DOHH2 (cell line): ENCODE measurements around the gene FRY.

Source experiments
- H3F3A ChIP-seq: fragments of 200-600 bp; sonication (generic), shearing (Covaris generic); 2 replicates; pipeline ENCODE4 v1.6.0; 2016; ENCODE audit warnings: antibody characterized with exemption, mild to moderate bottlenecking; ENCODE audit not compliant: control insufficient read depth, insufficient read depth
- H3K27ac ChIP-seq: fragments of 200-600 bp; sonication (generic); 2 replicates; pipeline ENCODE4 v1.5.1; 2014; ENCODE audit warnings: low read depth, mild to moderate bottlenecking, low read length, moderate library complexity
- H3K27me3 ChIP-seq: fragments of 200-600 bp; sonication (generic); 2 replicates; pipeline ENCODE4 v1.6.1; 2014; ENCODE audit warnings: mild to moderate bottlenecking, low read length, mixed read lengths; ENCODE audit not compliant: control insufficient read depth
- H3K36me3 ChIP-seq: fragments of 200-600 bp; sonication (generic); 2 replicates; pipeline ENCODE4 v1.6.1; 2014; ENCODE audit warnings: mild to moderate bottlenecking, low read length, moderate library complexity, mixed read lengths; ENCODE audit not compliant: control insufficient read depth
- H3K4me1 ChIP-seq: fragments of 200-600 bp; sonication (generic); 2 replicates; pipeline ENCODE4 v1.6.1; 2014; ENCODE audit warnings: mild to moderate bottlenecking, low read length, mixed read lengths; ENCODE audit not compliant: control insufficient read depth
- H3K4me2 ChIP-seq: fragments of 200-600 bp; sonication (generic); 2 replicates; pipeline ENCODE4 v1.6.0; 2014; ENCODE audit warnings: mild to moderate bottlenecking, low read length, moderate library complexity
- H3K4me3 ChIP-seq: fragments of 200-600 bp; sonication (generic); 2 replicates; pipeline ENCODE4 v1.5.1; 2014; ENCODE audit warnings: mild to moderate bottlenecking, low read length, mixed read lengths
- H3K79me2 ChIP-seq: fragments of 200-600 bp; sonication (generic); 2 replicates; pipeline ENCODE4 v1.6.1; 2014; ENCODE audit warnings: mild to moderate bottlenecking, low read length, mixed read lengths; ENCODE audit not compliant: control insufficient read depth
- H3K9me2 ChIP-seq: fragments of 200-600 bp; sonication (generic); replicated peaks from 2 replicates; pipeline ENCODE4 v1.6.1; 2014; ENCODE audit warnings: mild to moderate bottlenecking, low read length, mixed read lengths; ENCODE audit not compliant: control insufficient read depth
- H3K9me3 ChIP-seq: fragments of 200-600 bp; sonication (generic); 2 replicates; pipeline ENCODE4 v1.6.1; 2014; ENCODE audit warnings: antibody characterized with exemption, low read length, mixed read lengths; ENCODE audit not compliant: control insufficient read depth, insufficient read depth
- H4K20me1 ChIP-seq: fragments of 200-600 bp; sonication (generic); 2 replicates; pipeline ENCODE4 v1.6.0; 2014; ENCODE audit warnings: low read depth, mild to moderate bottlenecking, antibody characterized with exemption, low read length, moderate library complexity; ENCODE audit not compliant: control insufficient read depth, insufficient read depth
- CTCF ChIP-seq: fragments of 200-600 bp; sonication (generic); IDR thresholded peaks from one replicate; pipeline ENCODE4 v1.5.1; 2014; ENCODE audit warnings: antibody characterized with exemption, mild to moderate bottlenecking, low read depth, low read length; ENCODE audit not compliant: poor library complexity, severe bottlenecking
- EZH2phosphoT487 ChIP-seq: fragments of 200-600 bp; sonication (generic); IDR thresholded peaks from 2 replicates; pipeline ENCODE4 v1.6.1; 2017; ENCODE audit warnings: borderline replicate concordance, mild to moderate bottlenecking, antibody characterized with exemption, low read length, moderate library complexity, mixed read lengths

Gene FRY

GRCh38 chr13:32255724-32256109 is 224.1 kb downstream of the FRY start:
- Histone ChIP-seq H3K4me3 (no peak overlapping the region), H3K27ac (no peak overlapping the region)

GRCh38 chr13:32256243-32256642 is 224.7 kb downstream of the FRY start:
- Histone ChIP-seq H3K4me1 (no peaks in the 10 kb centered on the region), H3K79me2 (no peaks in the 10 kb centered on the region), H3K36me3 (peaks cover 42% of the 10 kb centered on the region), H3K4me3 (no peak overlapping the region), H3F3A (no peaks in the 10 kb centered on the region), H3K27ac (no peak overlapping the region), H3K9me3 (no peaks in the 10 kb centered on the region), H3K27me3 (no peaks in the 10 kb centered on the region), H3K4me2 (no peak overlapping the region), H3K9me2 (no peaks in the 10 kb centered on the region), H4K20me1 (no peaks in the 10 kb centered on the region)
- no peak for TF ChIP-seq EZH2phosphoT487
- TF ChIP-seq CTCF = no peak

More at GRCh38 chr13:32255724-32256109, 224.1 kb downstream of the FRY start:
- Histone ChIP-seq H3F3A (no peaks in the 10 kb centered on the region), H3K27me3 (no peaks in the 10 kb centered on the region), H3K4me2 (no peak overlapping the region), H3K36me3 (peaks cover 42% of the 10 kb centered on the region), H3K9me3 (no peaks in the 10 kb centered on the region), H3K79me2 (no peaks in the 10 kb centered on the region), H3K9me2 (no peaks in the 10 kb centered on the region), H4K20me1 (no peaks in the 10 kb centered on the region), H3K4me1 (no peaks in the 10 kb centered on the region)
- no peak for TF ChIP-seq EZH2phosphoT487
- no peak for TF ChIP-seq CTCF

- H3K27me3 ChIP-seq = no peaks in the 10 kb centered on the region
- H4K20me1 ChIP-seq = no peaks in the 10 kb centered on the region
- peaks cover 46% of the 10 kb centered on the region for H3K36me3 ChIP-seq
- H3K4me3 ChIP-seq = no peak overlapping the region
- TF ChIP-seq EZH2phosphoT487 = no peak
- TF ChIP-seq CTCF = no peak
- no peaks in the 10 kb centered on the region for H3F3A ChIP-seq
- no peaks in the 10 kb centered on the region for H3K9me3 ChIP-seq
- H3K4me2 ChIP-seq = no peak overlapping the region
- no peaks in the 10 kb centered on the region for H3K79me2 ChIP-seq
- H3K9me2 ChIP-seq = no peaks in the 10 kb centered on the region
- H3K4me1 ChIP-seq = no peaks in the 10 kb centered on the region
- H3K27ac ChIP-seq = no peak overlapping the region
Measured at GRCh38 chr13:32257649-32258048, 226.1 kb downstream of the FRY start.

- H3K27me3 ChIP-seq = no peaks in the 10 kb centered on the region
- no peaks in the 10 kb centered on the region for H3K9me2 ChIP-seq
- H3K9me3 ChIP-seq = no peaks in the 10 kb centered on the region
- no peak overlapping the region for H3K4me3 ChIP-seq
- no peak for TF ChIP-seq EZH2phosphoT487
- TF ChIP-seq CTCF = no peak
- no peak overlapping the region for H3K27ac ChIP-seq
- H3K36me3 ChIP-seq = peaks cover 44% of the 10 kb centered on the region
- H3K4me2 ChIP-seq = no peak overlapping the region
- H3K4me1 ChIP-seq = no peaks in the 10 kb centered on the region
- H4K20me1 ChIP-seq = no peaks in the 10 kb centered on the region
- no peaks in the 10 kb centered on the region for H3F3A ChIP-seq
- H3K79me2 ChIP-seq = no peaks in the 10 kb centered on the region
Measured at GRCh38 chr13:32259116-32259515, 227.5 kb downstream of the FRY start.
